Midbrain (tissue), 1 donor: ENCODE measurements around the gene LAMTOR5.
A peak's percentile ranks its signal among the peaks of the same experiment; 100 is the strongest.
"Not testable (repeated sequence)": the region's sequence is repeated elsewhere in the genome, so short reads cannot be mapped to it uniquely, and the experiment has no call there.

Experiments
- DNase-seq: peaks from one replicate; lab custom pipeline; 2025; lab: John Stamatoyannopoulos, UW

Gene LAMTOR5

GRCh38 chr1:110426854-110427253 is 19.4 kb upstream of the LAMTOR5 start:
- no peak for DNase-seq

GRCh38 chr1:110425612-110426152 is 18.2 kb upstream of the LAMTOR5 start:
- DNase-seq: peak; percentile 41

- no peak for DNase-seq
These were observed 17.5 kb upstream of the LAMTOR5 start for GRCh38 chr1:110424699-110425611.

DNA sequence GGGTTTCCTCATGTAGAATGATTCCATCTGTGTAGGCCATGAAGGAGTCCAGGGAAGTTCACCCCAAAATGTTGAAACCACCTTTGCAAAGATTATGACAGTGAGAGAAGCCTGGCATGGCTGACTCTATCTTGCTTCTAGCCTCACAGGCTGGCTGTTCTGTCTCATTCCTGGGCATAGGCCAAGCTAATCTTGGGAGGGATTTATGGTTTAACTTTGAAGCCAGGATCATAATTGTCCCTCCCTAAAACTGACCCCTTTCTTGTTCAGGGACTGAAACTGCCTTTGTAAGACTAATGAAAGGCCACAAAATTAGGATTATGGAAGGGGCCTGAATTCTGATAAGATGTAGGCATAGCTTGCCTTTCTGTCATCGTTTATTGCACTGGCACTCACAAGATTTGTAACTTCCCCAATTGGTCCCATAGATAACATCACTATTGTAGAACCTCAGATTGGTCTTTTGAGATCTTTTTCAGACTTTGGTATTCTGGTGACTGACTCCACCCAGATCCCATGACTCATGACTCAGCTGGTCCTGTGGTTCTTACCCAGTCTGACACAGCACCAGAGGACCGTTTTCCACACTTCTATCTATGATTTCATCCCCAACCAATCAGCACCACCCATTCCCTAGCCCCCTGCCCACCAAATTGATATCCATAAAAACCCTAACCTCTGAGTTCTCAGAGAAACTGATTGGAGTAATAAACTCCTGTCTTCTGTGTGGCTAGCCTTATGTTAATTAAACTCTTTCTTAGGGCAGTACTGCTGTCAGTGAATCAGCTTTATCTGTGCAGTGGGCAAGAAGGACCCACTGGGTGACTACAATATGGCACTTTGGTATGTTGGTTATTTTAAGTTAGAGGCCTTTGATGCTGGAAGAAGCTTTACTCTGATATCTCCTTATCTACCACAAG is 13.6 kb upstream of the LAMTOR5 start:
- no peak for DNase-seq

DNA sequence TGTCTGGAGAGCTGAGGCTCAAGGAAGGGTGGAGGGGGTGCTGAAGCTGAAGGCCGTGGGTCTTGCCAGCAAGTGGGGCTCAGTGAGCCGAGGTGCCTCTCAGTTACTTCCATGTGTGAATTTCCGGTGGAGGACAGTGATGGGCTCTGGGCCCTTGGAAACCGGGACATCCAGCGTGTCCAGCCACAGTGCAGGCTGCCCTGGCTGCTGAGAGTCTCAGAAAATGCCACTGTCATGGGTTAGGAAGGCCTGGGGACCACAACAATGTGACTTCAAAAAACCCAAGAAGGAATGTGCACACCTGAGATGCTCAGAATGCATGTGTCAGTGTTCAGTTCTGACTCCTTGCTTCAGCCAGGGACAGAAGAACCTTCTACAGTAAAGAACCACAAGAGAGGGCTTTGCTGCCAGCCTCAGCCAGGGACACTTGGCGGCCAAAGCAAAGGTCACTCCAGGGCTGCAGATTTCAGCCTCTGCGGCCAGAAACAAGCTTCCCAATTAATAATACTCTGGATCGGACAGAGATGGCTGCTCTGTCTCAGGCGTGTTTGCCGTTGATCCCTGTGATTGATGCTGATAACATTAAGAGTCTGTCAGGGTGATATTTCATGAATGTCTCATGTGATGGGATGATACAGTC is 12.6 kb upstream of the LAMTOR5 start:
- no peak for DNase-seq

GRCh38 chr1:110418729-110419128 is 11.2 kb upstream of the LAMTOR5 start:
- no peak for DNase-seq

GRCh38 chr1:110413045-110413444 is 5.6 kb upstream of the LAMTOR5 start:
- not testable (repeated sequence) for DNase-seq

DNA sequence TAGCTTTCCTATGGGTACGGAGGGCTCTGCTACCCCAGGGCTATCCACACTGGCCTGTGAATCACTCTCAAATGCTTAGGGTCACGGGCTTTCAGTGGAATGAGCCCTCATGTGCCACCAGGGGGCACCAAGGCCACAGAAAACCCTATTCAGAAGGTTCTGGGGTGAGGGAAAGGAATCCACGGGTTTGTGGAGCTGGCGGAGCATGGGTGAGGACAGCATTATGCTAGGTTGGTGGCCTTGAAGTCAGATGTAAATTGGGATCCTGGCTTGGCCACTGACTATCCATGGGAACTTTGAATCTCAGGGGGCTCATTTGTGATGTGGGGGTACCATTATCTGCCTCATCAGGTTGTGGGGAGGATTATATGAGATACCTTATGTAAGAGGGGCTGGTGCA is 5.1 kb upstream of the LAMTOR5 start:
- peak; percentile 81 for DNase-seq

DNA sequence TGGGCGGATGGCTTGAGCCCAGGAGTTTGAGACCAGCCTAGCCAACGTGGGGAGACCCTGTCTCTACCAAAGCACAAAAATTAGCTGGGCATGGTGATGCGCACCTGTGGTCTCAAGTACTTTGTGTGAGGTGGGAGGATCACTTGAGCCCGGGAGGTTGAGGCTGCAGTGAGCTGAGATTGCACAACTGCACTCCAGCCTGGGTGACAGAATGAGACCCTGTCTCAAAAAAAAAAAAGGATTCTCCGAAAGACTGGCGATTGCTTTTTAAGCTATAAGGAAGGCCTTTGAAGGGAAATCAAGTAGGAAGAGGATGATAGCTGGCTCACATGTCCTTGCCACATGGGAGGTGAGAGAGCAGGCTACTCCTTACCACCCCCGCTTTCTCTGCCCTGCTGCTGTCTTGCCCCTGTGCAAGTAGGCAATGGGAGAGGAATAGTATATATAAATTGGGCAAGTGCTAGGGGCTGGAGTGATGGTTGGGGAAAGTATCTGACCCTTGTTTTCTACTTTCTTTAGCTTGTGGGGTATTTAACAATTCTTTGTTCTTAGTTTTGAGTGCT is 3.8 kb upstream of the LAMTOR5 start:
- DNase-seq: no peak

DNA sequence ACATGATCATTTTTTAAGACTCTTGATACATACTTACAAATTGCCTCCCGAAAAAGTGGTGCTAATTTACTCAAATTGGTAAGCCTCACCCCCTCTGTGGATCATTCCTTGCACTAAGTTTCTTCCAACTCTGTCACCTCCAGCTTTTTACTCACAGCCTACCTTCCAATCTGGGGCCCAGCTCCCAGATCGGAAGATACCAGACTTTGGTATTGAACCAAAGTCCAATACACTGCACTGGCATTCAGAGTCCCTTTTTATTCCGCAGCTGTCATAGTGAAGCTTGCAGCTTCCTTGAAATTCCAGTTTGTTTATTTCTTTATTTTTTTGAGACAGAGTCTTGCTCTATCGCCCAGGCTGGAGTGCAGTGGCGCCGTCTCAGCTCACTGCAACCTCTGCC is 1.8 kb upstream of the LAMTOR5 start:
- no peak for DNase-seq

- no peak for DNase-seq
These were observed 994 bp upstream of the LAMTOR5 start for GRCh38 chr1:110408488-110408887.

GRCh38 chr1:110406407-110406806 is 1.1 kb downstream of the LAMTOR5 start:
- not testable (repeated sequence) for DNase-seq

DNA sequence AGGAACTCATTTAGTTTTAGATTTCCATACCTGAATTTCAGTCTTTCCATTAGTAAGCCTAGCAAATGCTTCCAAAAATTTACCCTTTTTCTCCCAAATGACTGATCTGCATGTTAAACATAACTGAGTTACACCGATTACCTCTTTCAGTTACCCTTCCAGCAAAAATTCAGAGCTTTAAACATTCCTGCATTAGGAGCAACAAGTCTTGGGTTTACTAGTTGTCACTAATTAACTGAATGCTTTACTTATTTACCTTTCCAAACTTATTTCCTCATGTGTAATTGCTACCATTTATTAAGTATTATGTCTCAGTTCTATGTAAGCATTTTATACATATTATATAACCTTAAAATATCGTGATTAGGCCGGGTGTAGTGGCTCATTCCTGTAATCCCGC is 3.1 kb downstream of the LAMTOR5 start:
- no peak for DNase-seq

DNA sequence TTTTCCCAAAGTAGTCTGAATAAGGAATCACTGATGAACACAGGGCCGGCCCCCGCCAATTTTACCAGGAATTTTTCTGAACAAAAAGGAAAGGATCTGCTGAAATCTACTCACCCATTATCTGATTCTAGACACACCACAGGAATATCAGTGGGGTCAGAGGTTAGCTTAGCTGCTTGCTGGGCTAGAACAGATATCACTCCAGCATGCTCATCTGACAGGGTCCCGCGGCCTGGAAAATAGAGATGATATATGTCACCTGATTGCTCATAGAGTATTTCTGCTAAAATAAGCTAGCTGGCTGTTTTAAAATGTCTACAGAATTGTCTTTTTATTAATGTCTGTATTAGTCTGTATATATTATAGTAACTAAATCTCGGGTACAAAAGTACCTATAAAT is 3.7 kb downstream of the LAMTOR5 start:
- DNase-seq: no peak

- not testable (repeated sequence) for DNase-seq
These were observed 11.1 kb downstream of the LAMTOR5 start for GRCh38 chr1:110396259-110396958.

- no peak for DNase-seq
These were observed 13.0 kb downstream of the LAMTOR5 start for GRCh38 chr1:110394493-110394820.

GRCh38 chr1:110393691-110394492 is 13.6 kb downstream of the LAMTOR5 start:
- no peak for DNase-seq

- no peak for DNase-seq
These were observed 14.2 kb downstream of the LAMTOR5 start for GRCh38 chr1:110393286-110393685.

GRCh38 chr1:110390692-110391245 is 16.7 kb downstream of the LAMTOR5 start, which contains the start of gene SLC16A4:
Gene SLC16A4, minus strand, starts transcription at chr1:110391026. Its CDS starts 1,703 bp downstream, at chr1:110389323.
- no peak for DNase-seq

- DNase-seq: no peak
These were observed 17.4 kb downstream of the LAMTOR5 start for GRCh38 chr1:110390096-110390495.
